Anterior cingulate cortex (tissue), 58 donors: ENCODE data around the gene DACH2.

Experiments used
- DNase-seq, 58 donors: peaks; one replicate each; lab custom pipeline; 2025; lab: John Stamatoyannopoulos, UW

The DACH2 gene

DNA sequence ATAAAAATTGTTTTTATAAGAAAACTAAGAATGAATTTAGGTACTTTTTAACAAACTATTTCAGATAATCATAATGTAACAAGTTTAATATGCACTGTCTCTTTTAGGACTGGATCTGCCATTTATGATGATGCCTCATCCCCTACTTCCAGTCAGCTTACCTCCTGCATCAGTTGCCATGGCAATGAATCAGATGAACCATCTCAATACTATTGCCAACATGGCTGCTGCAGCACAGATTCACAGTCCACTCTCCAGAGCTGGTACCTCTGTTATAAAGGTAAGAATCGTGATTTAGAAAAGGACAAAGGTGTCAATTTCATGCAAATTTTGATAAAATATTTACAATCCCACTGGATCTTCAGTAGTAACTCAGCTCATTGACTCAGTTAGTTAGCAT, 566.2 kb downstream of the DACH2 start:
- peak in 9 of 58 donors; percentile 0 to 8 (median 1) for DNase-seq

GRCh38 chrX:86724277-86724676, 576.0 kb downstream of the DACH2 start:
- DNase-seq, result no peak

DNA sequence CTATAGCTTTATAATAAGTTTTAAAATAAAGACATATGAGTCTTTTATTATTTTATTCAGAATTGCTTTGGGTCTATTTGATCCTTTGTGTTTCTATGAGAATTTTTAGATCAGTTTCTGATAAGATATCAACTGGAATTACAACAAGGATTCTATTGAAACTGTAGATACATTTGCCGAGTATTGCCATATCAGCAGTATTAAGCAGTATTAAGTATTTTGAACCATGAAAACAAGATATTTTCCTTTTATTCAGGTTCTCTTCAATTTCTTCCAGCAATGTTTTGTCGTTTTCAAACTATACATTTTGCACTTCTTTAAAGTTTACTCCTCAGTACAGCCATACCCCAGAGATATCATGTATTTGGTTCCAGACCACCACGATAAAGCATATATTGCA, 598.8 kb downstream of the DACH2 start:
- DNase-seq, result no peak

- no peak for DNase-seq
Observed at GRCh38 chrX:86805241-86805640, 657.0 kb downstream of the DACH2 start.

DNA sequence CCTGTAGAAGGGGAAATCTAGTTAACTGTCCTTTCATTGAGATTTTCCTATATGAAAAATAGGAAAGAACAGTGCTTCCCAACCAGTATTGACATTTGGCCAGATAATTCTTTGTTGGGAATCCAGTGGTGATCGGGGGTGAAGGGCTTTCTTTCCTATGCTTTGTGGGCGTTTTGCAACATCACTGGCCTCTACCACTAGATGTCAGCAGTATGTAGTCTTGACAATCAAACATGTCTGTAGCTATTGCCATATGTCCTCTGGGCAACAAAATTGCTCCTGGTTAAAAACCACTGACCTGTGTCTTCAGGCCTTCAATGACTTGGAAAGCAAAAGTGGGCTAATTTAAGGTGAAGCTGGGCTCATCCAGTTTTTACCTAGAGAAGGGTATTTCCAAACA, 658.5 kb downstream of the DACH2 start:
- no peak for DNase-seq

DNA sequence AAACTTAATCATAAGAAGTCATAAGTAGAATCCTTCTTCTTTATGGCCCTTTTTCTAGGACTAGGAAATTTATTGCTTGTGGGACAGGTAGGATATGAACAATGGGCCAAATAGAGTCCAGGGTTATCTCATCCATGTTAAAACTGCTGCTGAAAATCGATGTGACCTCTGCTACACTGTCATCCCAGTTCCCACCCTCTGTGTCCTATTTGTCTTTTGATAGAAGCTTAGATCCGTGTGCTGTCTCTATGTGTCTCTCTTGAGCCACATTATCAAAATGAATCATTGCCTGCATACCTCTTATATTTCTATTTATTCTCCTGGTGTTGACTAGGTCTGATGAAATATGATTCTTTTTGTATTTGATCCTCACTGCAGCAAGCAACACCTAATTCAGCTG, 661.4 kb downstream of the DACH2 start:
- no peak for DNase-seq

DNA sequence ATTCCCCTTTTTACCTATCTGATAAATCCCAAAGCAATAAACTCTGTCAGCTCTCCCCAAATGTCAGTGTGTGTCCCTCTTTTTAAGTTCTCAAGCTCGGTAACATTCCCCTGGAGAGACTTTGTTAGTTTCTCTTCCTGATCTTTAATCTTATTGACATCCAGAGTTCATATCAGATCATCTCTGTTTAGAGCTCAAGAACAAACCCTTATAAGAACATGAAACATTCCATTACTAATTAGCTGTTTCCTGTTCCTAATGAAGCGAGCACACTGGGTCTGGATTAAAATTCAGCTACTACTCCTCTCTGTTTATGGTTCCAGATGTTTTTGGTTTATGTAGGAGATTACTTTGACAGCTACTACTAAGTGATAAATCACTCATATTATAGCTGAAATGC, 681.5 kb downstream of the DACH2 start:
- DNase-seq, result no peak

- no peak for DNase-seq
Observed at GRCh38 chrX:86830685-86831084, 682.4 kb downstream of the DACH2 start.

GRCh38 chrX:86845101-86845500, 696.9 kb downstream of the DACH2 start:
- DNase-seq, result no peak
